H54 (cell line): ENCODE measurements around the gene ASL.
"Not testable (repeated sequence)": the region's sequence is repeated elsewhere in the genome, so short reads cannot be mapped to it uniquely, and the experiment has no call there.

Source experiments
- DNase-seq: peaks from one replicate; pipeline ENCODE4 v3.0.0; 2011; ENCODE audit warnings: low spot score, mixed read lengths; ENCODE audit not compliant: insufficient read length
- FAIRE-seq: peaks from 3 replicates; lab custom pipeline; 2011; peaks lifted over from hg19 to GRCh38; lab: Jason Lieb, UNC
- POLR2A ChIP-seq: IDR thresholded peaks from 2 replicates; pipeline ENCODE4 v1.6.1; 2011; ENCODE audit warnings: low read depth, mild to moderate bottlenecking, low read length

The ASL gene

GRCh38 chr7:66075590-66076461 lies at the start of gene ASL:
Gene ASL, plus strand, starts transcription at chr7:66075819. Its CDS starts 263 bp downstream, at chr7:66076082.
- peak; percentile 97 for TF ChIP-seq POLR2A
- DNase-seq: peak; percentile 99
- no peak for FAIRE-seq

- not testable (repeated sequence) for FAIRE-seq, DNase-seq
Observed at GRCh38 chr7:66028342-66028741, 47.3 kb upstream of the ASL start.

- no peak for DNase-seq
- no peak for TF ChIP-seq POLR2A
Observed at GRCh38 chr7:66033471-66034385, 41.9 kb upstream of the ASL start.

GRCh38 chr7:66034436-66035010 lies 41.1 kb upstream of the ASL start:
- FAIRE-seq, DNase-seq: not testable (repeated sequence)

More at GRCh38 chr7:66033471-66034385, 41.9 kb upstream of the ASL start:
- no peak for FAIRE-seq

- DNase-seq: no peak
- no peak for TF ChIP-seq POLR2A
- no peak for FAIRE-seq
Observed at GRCh38 chr7:66036382-66036781, 39.2 kb upstream of the ASL start.

- DNase-seq (no peak), FAIRE-seq (no peak)
- no peak for TF ChIP-seq POLR2A
Observed at GRCh38 chr7:66036788-66037187, 38.8 kb upstream of the ASL start.

GRCh38 chr7:66039094-66039670 lies 36.4 kb upstream of the ASL start:
- no peak for TF ChIP-seq POLR2A
- FAIRE-seq: no peak
- DNase-seq: no peak

- DNase-seq: no peak
Observed at GRCh38 chr7:66043681-66044497, 31.7 kb upstream of the ASL start.

GRCh38 chr7:66044498-66044854 lies 31.1 kb upstream of the ASL start:
- not testable (repeated sequence) for FAIRE-seq, DNase-seq

More at GRCh38 chr7:66043681-66044497, 31.7 kb upstream of the ASL start:
- no peak for FAIRE-seq
- no peak for TF ChIP-seq POLR2A

GRCh38 chr7:66047426-66047825 lies 28.2 kb upstream of the ASL start:
- FAIRE-seq: peak; percentile 89
- TF ChIP-seq POLR2A: 0 out of 2 replicates have a peak, but pooled peaks have one; percentile 7
- DNase-seq: peak; percentile 50

- not testable (repeated sequence) for DNase-seq, FAIRE-seq
Observed at GRCh38 chr7:66049886-66050285, 25.7 kb upstream of the ASL start.

GRCh38 chr7:66050337-66050957 lies 25.2 kb upstream of the ASL start:
- no peak for FAIRE-seq
- no peak for DNase-seq

More at GRCh38 chr7:66050337-66050957, 25.2 kb upstream of the ASL start:
- TF ChIP-seq POLR2A: no peak
